K562 (cell line): Measurements from ENCODE around the gene ASMT. TPM values are rescaled to one million over a fixed set of nuclear protein-coding genes. Genes with fewer than 3 reads are reported as not detected.

Source experiments
- ATAC-seq: fragments of 200-7000 bp; cut with Tn5 transposase; 3 replicates; pipeline ENCODE4 v1.9.1; 2020; ENCODE audit warnings: moderate library complexity
- BruUV-seq: library from RNA; stranded (reverse); fragments of 400-500 nt; replicated peaks from 2 replicates; lab custom pipeline; 2021; lab: Mats Ljungman, UMichigan
- CTCF ChIA-PET: fragments of 300-600 bp; formaldehyde crosslinking; extraction: SDS; loops from one replicate; lab custom pipeline; 2021; ENCODE audit warnings: low intra/inter-chr PET ratio; lab: Yijun Ruan, JAX
- POLR2A ChIA-PET: fragments of 300-600, 350-650 bp; sonication (Branson Sonifier 250); formaldehyde crosslinking; extraction: SDS; loops from one replicate; lab custom pipeline; 2021; ENCODE audit warnings: antibody characterized with exemption, inconsistent platforms; lab: Yijun Ruan, JAX
- DNase-seq, 4 experiments: peaks; one replicate each; pipeline versions ENCODE4 v3.0.0 to v3.0.0-alpha.2; 2011 to 2018; ENCODE audit warnings: low spot score in 3 of 4, mixed read lengths in 3 of 4; ENCODE audit errors: extremely low read depth in 1 of 4
- FAIRE-seq: peaks from 2 replicates; lab custom pipeline; 2011; peaks lifted over from hg19 to GRCh38; lab: Jason Lieb, UNC
- H2AFZ ChIP-seq: 2 replicates; pipeline ENCODE4 v1.6.0; 2011; ENCODE audit warnings: low read depth, low read length, control low read depth, inconsistent platforms
- H3K27ac ChIP-seq: fragments of 200-600 bp; 3 replicates; pipeline ENCODE4 v1.8.0; 2011; ENCODE audit warnings: low read depth, mild to moderate bottlenecking, control low read depth, inconsistent platforms, low read length, moderate library complexity, mixed read lengths; ENCODE audit errors: extremely low read depth
- H3K27me3 ChIP-seq, 2 experiments: fragments of 300-600 bp in 1 of 2; 2 replicates in 1 of 2; 3 replicates in 1 of 2; pipeline versions ENCODE4 v1.6.0 to v1.8.0; 2011; ENCODE audit warnings: inconsistent platforms in 2 of 2, low read length in 2 of 2, mild to moderate bottlenecking in 1 of 2, mixed read lengths in 1 of 2, moderate library complexity in 1 of 2; ENCODE audit not compliant: control insufficient read depth in 2 of 2, insufficient read depth in 2 of 2
- H3K36me3 ChIP-seq: fragments of 300-600 bp; 3 replicates; pipeline ENCODE4 v1.8.0; 2011; ENCODE audit warnings: mild to moderate bottlenecking, low read length, inconsistent platforms; ENCODE audit not compliant: control insufficient read depth, insufficient read depth
- H3K4me1 ChIP-seq, 2 experiments: fragments of 200-600 bp in 1 of 2; replicated peaks in 1 of 2; 2 replicates in 1 of 2; 3 replicates in 1 of 2; pipeline versions ENCODE4 v1.5.1 to v1.8.0; 2011; ENCODE audit warnings: inconsistent platforms in 2 of 2, low read length in 2 of 2, mild to moderate bottlenecking in 1 of 2, mixed read lengths in 1 of 2, moderate library complexity in 1 of 2; ENCODE audit not compliant: control insufficient read depth in 2 of 2, insufficient read depth in 2 of 2
- H3K4me2 ChIP-seq: 2 replicates; pipeline ENCODE4 v1.6.1; 2011; ENCODE audit warnings: low read length, control low read depth, inconsistent platforms, mixed read lengths; ENCODE audit not compliant: insufficient read depth
- H3K4me3 ChIP-seq: fragments of 200-600 bp; sonication (generic), shearing (Covaris generic); 2 replicates; pipeline ENCODE4 v1.5.1; 2016; ENCODE audit warnings: control low read depth, inconsistent platforms
- H3K79me2 ChIP-seq: fragments of 200-600 bp; 3 replicates; pipeline ENCODE4 v1.8.0; 2011; ENCODE audit warnings: low read length, inconsistent platforms; ENCODE audit not compliant: control insufficient read depth, insufficient read depth
- H3K9ac ChIP-seq, 2 experiments: 2 replicates each; pipeline versions ENCODE4 v1.6.0 to v1.6.1; 2011; ENCODE audit warnings: low read depth in 2 of 2, low read length in 2 of 2, control low read depth in 1 of 2, inconsistent platforms in 1 of 2, mild to moderate bottlenecking in 1 of 2, mixed read lengths in 1 of 2; ENCODE audit not compliant: insufficient read depth in 1 of 2
- H3K9me1 ChIP-seq: one replicate; pipeline ENCODE4 v1.6.0; 2011; ENCODE audit warnings: inconsistent platforms, mild to moderate bottlenecking, low read length, moderate library complexity; ENCODE audit not compliant: control insufficient read depth, insufficient read depth
- H3K9me3 ChIP-seq: replicated peaks from 2 replicates; pipeline ENCODE4 v1.5.1; 2011; ENCODE audit warnings: low read depth, low read length, inconsistent platforms; ENCODE audit not compliant: control insufficient read depth, insufficient read depth
- H4K20me1 ChIP-seq: replicated peaks from 2 replicates; pipeline ENCODE4 v1.6.1; 2011; ENCODE audit warnings: low read length, inconsistent platforms, mixed read lengths; ENCODE audit not compliant: control insufficient read depth, insufficient read depth
- ARID2 ChIP-seq: fragments of 450-650 bp; IDR thresholded peaks from 2 replicates; pipeline ENCODE4 v1.6.1; 2017; ENCODE audit warnings: antibody characterized with exemption, mild to moderate bottlenecking
- BRD4 ChIP-seq: fragments of 200-600 bp; sonication (generic); IDR thresholded peaks from 2 replicates; pipeline ENCODE4 v1.6.1; 2017; ENCODE audit warnings: inconsistent platforms
- CBX2 ChIP-seq: fragments of 200-600 bp; sonication (generic); IDR thresholded peaks from one replicate; pipeline ENCODE4 v1.6.1; 2012; ENCODE audit warnings: mild to moderate bottlenecking, low read length, inconsistent platforms; ENCODE audit not compliant: insufficient read depth, poor library complexity, severe bottlenecking
- MCM3 ChIP-seq: fragments of 450-650 bp; IDR thresholded peaks from 2 replicates; pipeline ENCODE4 v1.6.1; 2016
- MCM7 ChIP-seq, 2 experiments: fragments of 450-650 bp; IDR thresholded peaks; 2 replicates each; pipeline ENCODE4 v1.6.1; 2016 to 2018
- MED1 ChIP-seq: sonication (generic); formaldehyde crosslinking; IDR thresholded peaks from 2 replicates; pipeline ENCODE4 v1.8.1; 2023; ENCODE audit warnings: missing genetic modification reagents, borderline replicate concordance
- RFX1 ChIP-seq: fragments of 450-650 bp; IDR thresholded peaks from 2 replicates; pipeline ENCODE4 v1.6.1; 2016; ENCODE audit warnings: mild to moderate bottlenecking, moderate library complexity
- STAT5A ChIP-seq: IDR thresholded peaks from 2 replicates; pipeline ENCODE4 v1.6.1; 2012; ENCODE audit warnings: low read length, inconsistent platforms, borderline replicate concordance
- ZNF224 ChIP-seq: sonication (generic); formaldehyde crosslinking; IDR thresholded peaks from 2 replicates; pipeline ENCODE4 v1.8.0; 2022; ENCODE audit warnings: mild to moderate bottlenecking, missing genetic modification reagents
- ZNF239 ChIP-seq: fragments of 250-450 bp; sonication (Bioruptor Pico); IDR thresholded peaks from 2 replicates; pipeline ENCODE4 v1.4.0; 2020; ENCODE audit warnings: mild to moderate bottlenecking
- ZNF324 ChIP-seq: fragments of 250-450 bp; sonication (Bioruptor Pico); IDR thresholded peaks from 2 replicates; pipeline ENCODE4 v1.4.0; 2020; ENCODE audit warnings: mild to moderate bottlenecking
- ZNF561 ChIP-seq: fragments of 450-650 bp; formaldehyde crosslinking; conservative IDR thresholded peaks from 2 replicates; pipeline ENCODE4 v1.4.0; 2020; ENCODE audit warnings: mild to moderate bottlenecking, moderate library complexity
- ZNF764 ChIP-seq: fragments of 250-450 bp; sonication (Bioruptor Pico); IDR thresholded peaks from 2 replicates; pipeline ENCODE4 v1.4.0; 2020; ENCODE audit warnings: low read depth, mild to moderate bottlenecking, moderate library complexity
- WGBS: fragments of 100-300 bp; shearing (Covaris generic); methylation state at CpG from one replicate; pipeline ENCODE4 v1.1.6; 2016; ENCODE audit warnings: low coverage, mixed read lengths; ENCODE audit not compliant: insufficient coverage; ENCODE audit errors: missing lambda C conversion rate; 5-methylcytosine and 5-hydroxymethylcytosine counted together
- in situ Hi-C: fragments of 300-500 bp; cut with MboI; formaldehyde crosslinking; loops from 4 replicates; pipeline ENCODE4 v1.15.0; 2018; ENCODE audit warnings: inconsistent platforms, mixed read lengths
- intact Hi-C: fragments of 100-400 bp; cut with micrococcal nuclease; formaldehyde crosslinking; loops from 2 replicates; pipeline ENCODE4 v1.14.2; 2022
- polyA plus RNA-seq, 8 experiments: library from polyadenylated mRNA; depleted of rRNA in 4 of 8; stranded (reverse) in 5 of 8; unstranded in 3 of 8; fragments of >200 nt; fragmentation: Nextera tagmentation in 2 of 8; fragmentation: Illumina TruSeq in 1 of 8; extraction: Ambion mirVana in 2 of 8; extraction: Trizol in 1 of 8; gene quantifications; 2 replicates each; pipeline versions ENCODE4 v1.2.1 to v1.2.3, GENCODE V29; 2011 to 2014; ENCODE audit warnings: inconsistent platforms in 1 of 8, missing spikeins in 1 of 8
- total RNA-seq, 7 experiments: library from RNA; depleted of rRNA in 6 of 7; stranded (reverse); fragments of >200 nt in 6 of 7; fragmentation: Illumina TruSeq in 2 of 7; extraction: Trizol in 2 of 7; gene quantifications; 2 replicates each; pipeline versions ENCODE4 v1.2.1 to v1.2.3, GENCODE V29; 2011 to 2021; ENCODE audit warnings: low replicate concordance in 1 of 7
- TF ChIP-seq, protein P1 (sequence below): fragments of 200-800 bp; sonication (Bioruptor generic); IDR thresholded peaks from 2 replicates; pipeline ENCODE4 v1.6.1; 2016; ENCODE audit warnings: missing genetic modification characterization, missing compliant biosample characterization
- TF ChIP-seq, protein P2 (sequence below): fragments of 450-650 bp; formaldehyde crosslinking; IDR thresholded peaks from 2 replicates; pipeline ENCODE4 v1.4.0; 2020; ENCODE audit warnings: mild to moderate bottlenecking, moderate library complexity
- TF ChIP-seq, protein P3 (sequence below): IDR thresholded peaks from 2 replicates; pipeline ENCODE4 v1.6.1; 2012; ENCODE audit warnings: low read depth, low read length, improper control_type of control experiment, borderline replicate concordance

The ASMT gene
- total and polyA plus RNA-seq, 9 of the 15 experiments (the other 6 are each of a cell fraction or from before 2014, with no cell fraction given) = 0.06 TPM; not detected in 8

DNA sequence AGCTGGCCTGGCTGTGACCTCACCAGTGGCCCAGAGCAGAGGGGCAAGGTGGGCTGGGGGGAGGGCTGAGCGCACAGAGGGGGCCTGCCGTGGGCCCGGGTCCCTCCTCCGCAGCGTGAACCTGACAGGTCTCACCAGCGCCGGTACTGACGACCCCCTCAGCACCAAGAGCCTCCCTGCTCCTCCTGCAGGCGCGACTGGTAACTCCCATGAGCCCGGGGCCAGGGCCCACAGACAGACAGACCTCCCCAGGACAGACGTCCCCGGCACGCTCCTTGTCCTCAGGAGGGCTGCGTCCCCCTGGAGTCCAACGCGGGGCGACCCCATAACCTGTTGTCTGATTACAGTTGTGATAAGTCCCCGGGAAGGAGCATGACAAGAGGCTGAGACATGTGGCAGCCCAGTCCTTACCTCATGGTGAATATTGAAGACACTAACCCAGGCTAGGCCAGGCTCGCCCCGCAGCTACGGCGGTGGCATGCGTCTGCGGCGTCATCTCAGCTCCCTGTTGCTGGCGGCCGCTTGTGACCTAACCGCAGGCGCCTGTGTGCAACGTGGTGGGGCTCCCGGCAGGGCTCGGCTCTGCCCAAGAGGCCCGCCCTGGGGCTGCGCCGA is 15.0 kb upstream of the ASMT start:
- in situ Hi-C loops = no loop called here
- WGBS = 97% methylated on average over 16 of the region's 36 CpGs
- Histone ChIP-seq H3K36me3 (peaks cover 70% of the 10 kb centered on the region; the same call in 2 of the 3 replicates), H3K27me3 (no peaks in the 10 kb centered on the region), H2AFZ (no peak overlapping the region), H3K27ac (no peak overlapping the region), H3K4me2 (no peak overlapping the region), H3K9ac (no peak overlapping the region), H3K9me3 (no peaks in the 10 kb centered on the region), H4K20me1 (no peaks in the 10 kb centered on the region), H3K4me3 (no peak overlapping the region), H3K79me2 (peaks cover 9% of the 10 kb centered on the region), H3K4me1 (peaks cover 0 to 9% of the 10 kb centered on the region in 2 experiments; a peak in 1 of 5 replicates), H3K9me1 (no peaks in the 10 kb centered on the region)
- no peak for ATAC-seq
- intact Hi-C loops = no loop called here
- ChIA-PET CTCF (no interaction called here), POLR2A (no interaction called here)
- no TSS peak for BruUV-seq
- no peak for FAIRE-seq
- no peak for DNase-seq
- TF ChIP-seq ZNF561 (no peak), ARID2 (no peak), MCM7 (IDR thresholded peaks at IDR 0.05) (no peak), ZNF324 (CRISPR knock-in tag) (no peak), MED1 (CRISPR knock-in tag) (no peak), MCM3 (no peak), BRD4 (no peak), ZNF239 (CRISPR knock-in tag) (no peak), CBX2 (no peak), ZNF224 (no peak), ZNF764 (CRISPR knock-in tag) (no peak), RFX1 (no peak), STAT5A (no peak)
- TF ChIP-seq, protein P1, sequence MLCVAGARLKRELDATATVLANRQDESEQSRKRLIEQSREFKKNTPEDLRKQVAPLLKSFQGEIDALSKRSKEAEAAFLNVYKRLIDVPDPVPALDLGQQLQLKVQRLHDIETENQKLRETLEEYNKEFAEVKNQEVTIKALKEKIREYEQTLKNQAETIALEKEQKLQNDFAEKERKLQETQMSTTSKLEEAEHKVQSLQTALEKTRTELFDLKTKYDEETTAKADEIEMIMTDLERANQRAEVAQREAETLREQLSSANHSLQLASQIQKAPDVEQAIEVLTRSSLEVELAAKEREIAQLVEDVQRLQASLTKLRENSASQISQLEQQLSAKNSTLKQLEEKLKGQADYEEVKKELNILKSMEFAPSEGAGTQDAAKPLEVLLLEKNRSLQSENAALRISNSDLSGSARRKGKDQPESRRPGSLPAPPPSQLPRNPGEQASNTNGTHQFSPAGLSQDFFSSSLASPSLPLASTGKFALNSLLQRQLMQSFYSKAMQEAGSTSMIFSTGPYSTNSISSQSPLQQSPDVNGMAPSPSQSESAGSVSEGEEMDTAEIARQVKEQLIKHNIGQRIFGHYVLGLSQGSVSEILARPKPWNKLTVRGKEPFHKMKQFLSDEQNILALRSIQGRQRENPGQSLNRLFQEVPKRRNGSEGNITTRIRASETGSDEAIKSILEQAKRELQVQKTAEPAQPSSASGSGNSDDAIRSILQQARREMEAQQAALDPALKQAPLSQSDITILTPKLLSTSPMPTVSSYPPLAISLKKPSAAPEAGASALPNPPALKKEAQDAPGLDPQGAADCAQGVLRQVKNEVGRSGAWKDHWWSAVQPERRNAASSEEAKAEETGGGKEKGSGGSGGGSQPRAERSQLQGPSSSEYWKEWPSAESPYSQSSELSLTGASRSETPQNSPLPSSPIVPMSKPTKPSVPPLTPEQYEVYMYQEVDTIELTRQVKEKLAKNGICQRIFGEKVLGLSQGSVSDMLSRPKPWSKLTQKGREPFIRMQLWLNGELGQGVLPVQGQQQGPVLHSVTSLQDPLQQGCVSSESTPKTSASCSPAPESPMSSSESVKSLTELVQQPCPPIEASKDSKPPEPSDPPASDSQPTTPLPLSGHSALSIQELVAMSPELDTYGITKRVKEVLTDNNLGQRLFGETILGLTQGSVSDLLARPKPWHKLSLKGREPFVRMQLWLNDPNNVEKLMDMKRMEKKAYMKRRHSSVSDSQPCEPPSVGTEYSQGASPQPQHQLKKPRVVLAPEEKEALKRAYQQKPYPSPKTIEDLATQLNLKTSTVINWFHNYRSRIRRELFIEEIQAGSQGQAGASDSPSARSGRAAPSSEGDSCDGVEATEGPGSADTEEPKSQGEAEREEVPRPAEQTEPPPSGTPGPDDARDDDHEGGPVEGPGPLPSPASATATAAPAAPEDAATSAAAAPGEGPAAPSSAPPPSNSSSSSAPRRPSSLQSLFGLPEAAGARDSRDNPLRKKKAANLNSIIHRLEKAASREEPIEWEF (CRISPR knock-in tag) = no peak
- TF ChIP-seq, protein P2, sequence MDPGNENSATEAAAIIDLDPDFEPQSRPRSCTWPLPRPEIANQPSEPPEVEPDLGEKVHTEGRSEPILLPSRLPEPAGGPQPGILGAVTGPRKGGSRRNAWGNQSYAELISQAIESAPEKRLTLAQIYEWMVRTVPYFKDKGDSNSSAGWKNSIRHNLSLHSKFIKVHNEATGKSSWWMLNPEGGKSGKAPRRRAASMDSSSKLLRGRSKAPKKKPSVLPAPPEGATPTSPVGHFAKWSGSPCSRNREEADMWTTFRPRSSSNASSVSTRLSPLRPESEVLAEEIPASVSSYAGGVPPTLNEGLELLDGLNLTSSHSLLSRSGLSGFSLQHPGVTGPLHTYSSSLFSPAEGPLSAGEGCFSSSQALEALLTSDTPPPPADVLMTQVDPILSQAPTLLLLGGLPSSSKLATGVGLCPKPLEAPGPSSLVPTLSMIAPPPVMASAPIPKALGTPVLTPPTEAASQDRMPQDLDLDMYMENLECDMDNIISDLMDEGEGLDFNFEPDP (CRISPR knock-in tag) = no peak
- TF ChIP-seq, protein P3, sequence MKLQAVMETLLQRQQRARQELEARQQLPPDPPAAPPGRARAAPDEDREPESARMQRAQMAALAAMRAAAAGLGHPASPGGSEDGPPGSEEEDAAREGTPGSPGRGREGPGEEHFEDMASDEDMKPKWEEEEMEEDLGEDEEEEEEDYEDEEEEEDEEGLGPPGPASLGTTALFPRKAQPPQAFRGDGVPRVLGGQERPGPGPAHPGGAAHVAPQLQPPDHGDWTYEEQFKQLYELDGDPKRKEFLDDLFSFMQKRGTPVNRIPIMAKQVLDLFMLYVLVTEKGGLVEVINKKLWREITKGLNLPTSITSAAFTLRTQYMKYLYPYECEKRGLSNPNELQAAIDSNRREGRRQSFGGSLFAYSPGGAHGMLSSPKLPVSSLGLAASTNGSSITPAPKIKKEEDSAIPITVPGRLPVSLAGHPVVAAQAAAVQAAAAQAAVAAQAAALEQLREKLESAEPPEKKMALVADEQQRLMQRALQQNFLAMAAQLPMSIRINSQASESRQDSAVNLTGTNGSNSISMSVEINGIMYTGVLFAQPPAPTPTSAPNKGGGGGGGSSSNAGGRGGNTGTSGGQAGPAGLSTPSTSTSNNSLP = no peak
